Ramos (cell line): ENCODE measurements around the gene PLEKHJ1.
"Not testable (repeated sequence)": the region's sequence is repeated elsewhere in the genome, so short reads cannot be mapped to it uniquely, and the experiment has no call there.

ENCODE experiments used
- in situ Hi-C: fragments of 300-500 bp; cut with MboI; formaldehyde crosslinking; loops from one replicate; pipeline ENCODE4 v1.14.3; 2022; ENCODE audit warnings: low sequenced_read_pairs; ENCODE audit not compliant: unreplicated experiment

PLEKHJ1 gene

GRCh38 chr19:2236314-2237050, at the start of gene PLEKHJ1, which contains the start of gene SF3A2:
TSS of gene PLEKHJ1 (minus strand) at chr19:2236329. CDS start at chr19:2236248, 81 bp downstream.
TSS of gene SF3A2 (plus strand) at chr19:2236824. CDS start at chr19:2243419, 6,595 bp downstream.
- in situ Hi-C loops, result loop anchor here (10.0 kb wide), 1 partner anchor 378 kb away; no protein-coding TSS in a partner anchor

- in situ Hi-C loops, result no loop called here
Measured at GRCh38 chr19:2283835-2284507, 47.8 kb upstream of the PLEKHJ1 start.

- in situ Hi-C loops, result no loop called here
Measured at GRCh38 chr19:2282862-2283237, 46.7 kb upstream of the PLEKHJ1 start.

GRCh38 chr19:2282062-2282861, 46.1 kb upstream of the PLEKHJ1 start, which contains the start of gene PEAK3:
TSS of gene PEAK3 (minus strand) at chr19:2282175. CDS start at chr19:2280931, 1,244 bp downstream.
- in situ Hi-C loops, result no loop called here

GRCh38 chr19:2281265-2282061, 45.3 kb upstream of the PLEKHJ1 start:
- in situ Hi-C loops, result not testable (repeated sequence)

GRCh38 chr19:2280633-2281264, 44.6 kb upstream of the PLEKHJ1 start:
- in situ Hi-C loops, result no loop called here

GRCh38 chr19:2278459-2279158, 42.5 kb upstream of the PLEKHJ1 start:
- in situ Hi-C loops, result no loop called here

- in situ Hi-C loops, result no loop called here
Measured at GRCh38 chr19:2277138-2277537, 41.0 kb upstream of the PLEKHJ1 start.

GRCh38 chr19:2276429-2276986, 40.4 kb upstream of the PLEKHJ1 start:
- in situ Hi-C loops, result no loop called here

- in situ Hi-C loops, result no loop called here
Measured at GRCh38 chr19:2275588-2276428, 39.7 kb upstream of the PLEKHJ1 start.

GRCh38 chr19:2274931-2275535, 38.9 kb upstream of the PLEKHJ1 start:
- in situ Hi-C loops, result no loop called here

- in situ Hi-C loops, result no loop called here
Measured at GRCh38 chr19:2274185-2274711, 38.1 kb upstream of the PLEKHJ1 start.

GRCh38 chr19:2273356-2274184, 37.4 kb upstream of the PLEKHJ1 start:
- in situ Hi-C loops, result no loop called here

- in situ Hi-C loops, result no loop called here
Measured at GRCh38 chr19:2271234-2272103, 35.3 kb upstream of the PLEKHJ1 start.
